GM12864 (cell line): ENCODE data around the gene NLE1.
"Not testable (repeated sequence)": the region's sequence is repeated elsewhere in the genome, so short reads cannot be mapped to it uniquely, and the experiment has no call there.

Source experiments
- DNase-seq: peaks from one replicate; pipeline ENCODE4 v3.0.0-alpha.2; 2011; ENCODE audit warnings: low read depth
- H3K4me3 ChIP-seq: 2 replicates; pipeline ENCODE4 v1.5.1; 2011; ENCODE audit warnings: mild to moderate bottlenecking, low read depth, low read length, control low read depth
- CTCF ChIP-seq: IDR thresholded peaks from 2 replicates; pipeline ENCODE4 v1.5.1; 2011; ENCODE audit warnings: low read depth, mild to moderate bottlenecking, moderate library complexity, low read length, control low read depth, inconsistent platforms; ENCODE audit errors: missing control alignments

NLE1 gene

GRCh38 chr17:35094902-35095301 lies 47.2 kb downstream of the NLE1 start:
- TF ChIP-seq CTCF, result no peak
- no peak for DNase-seq
- no peak overlapping the region for H3K4me3 ChIP-seq

DNA sequence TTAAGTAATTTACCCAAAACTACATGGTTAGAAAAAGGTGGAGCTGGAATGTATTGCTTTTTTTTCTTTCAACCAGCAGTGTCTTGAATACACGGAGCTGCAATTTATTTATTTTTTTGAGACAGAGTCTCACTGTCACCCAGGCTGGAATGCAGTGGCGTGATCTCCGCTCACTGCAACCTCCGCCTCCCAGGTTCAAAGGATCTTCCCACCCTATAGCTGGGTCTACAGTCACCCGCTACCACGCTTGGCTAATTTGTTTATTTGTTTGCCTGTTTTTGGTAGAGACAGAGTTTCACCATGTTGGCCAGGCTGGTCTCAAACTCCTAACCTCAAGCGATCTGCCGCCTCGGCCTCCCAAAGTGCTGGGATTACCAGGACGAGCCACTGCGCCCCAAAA lies 51.4 kb downstream of the NLE1 start:
- not testable (repeated sequence) for H3K4me3 ChIP-seq, DNase-seq

DNA sequence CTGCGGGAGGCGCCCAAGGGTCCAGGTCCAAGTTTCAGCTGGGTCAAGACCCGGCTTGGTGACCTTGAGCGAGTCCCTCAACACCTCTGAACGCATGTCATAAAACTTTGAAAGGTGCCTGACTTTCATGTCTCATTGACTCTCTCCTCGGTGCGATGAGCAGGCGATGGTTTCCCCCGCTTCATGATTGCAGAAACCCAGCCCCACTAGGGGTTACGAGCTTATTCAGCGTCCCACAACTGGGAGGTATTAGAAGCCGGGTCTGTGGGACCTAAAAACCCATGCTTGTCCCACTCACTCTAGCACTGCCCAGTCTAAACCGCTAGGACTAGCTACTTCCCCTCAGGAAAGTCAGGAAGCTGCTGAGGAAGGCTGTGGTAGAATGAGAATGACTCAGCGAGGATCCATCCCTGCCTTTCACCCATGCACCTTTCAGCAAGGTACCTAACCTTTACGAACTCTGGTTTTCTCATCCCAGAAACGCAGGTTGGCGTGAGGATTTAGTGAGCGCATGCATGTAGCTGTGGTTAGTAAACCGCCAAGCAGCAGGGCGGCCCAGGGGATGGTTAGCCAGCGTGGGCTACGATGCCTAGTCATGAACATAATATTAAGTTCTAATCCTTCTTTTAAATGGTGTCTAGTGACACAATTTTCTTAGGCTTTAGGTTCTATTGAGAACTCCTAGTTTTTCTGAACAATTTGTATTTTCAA lies 52.4 kb downstream of the NLE1 start:
- peak overlapping the region; percentile 59 for H3K4me3 ChIP-seq
- no peak for DNase-seq
- peak; percentile 17 for TF ChIP-seq CTCF

GRCh38 chr17:35088881-35089585 lies 53.1 kb downstream of the NLE1 start:
- H3K4me3 ChIP-seq, result peak overlapping the region; percentile 85
- peak; percentile 74 for TF ChIP-seq CTCF
- DNase-seq, result peak; percentile 71

GRCh38 chr17:35088356-35088880 lies 53.7 kb downstream of the NLE1 start:
- DNase-seq, result no peak
- peak overlapping the region; percentile 85 for H3K4me3 ChIP-seq
- TF ChIP-seq CTCF, result no peak

DNA sequence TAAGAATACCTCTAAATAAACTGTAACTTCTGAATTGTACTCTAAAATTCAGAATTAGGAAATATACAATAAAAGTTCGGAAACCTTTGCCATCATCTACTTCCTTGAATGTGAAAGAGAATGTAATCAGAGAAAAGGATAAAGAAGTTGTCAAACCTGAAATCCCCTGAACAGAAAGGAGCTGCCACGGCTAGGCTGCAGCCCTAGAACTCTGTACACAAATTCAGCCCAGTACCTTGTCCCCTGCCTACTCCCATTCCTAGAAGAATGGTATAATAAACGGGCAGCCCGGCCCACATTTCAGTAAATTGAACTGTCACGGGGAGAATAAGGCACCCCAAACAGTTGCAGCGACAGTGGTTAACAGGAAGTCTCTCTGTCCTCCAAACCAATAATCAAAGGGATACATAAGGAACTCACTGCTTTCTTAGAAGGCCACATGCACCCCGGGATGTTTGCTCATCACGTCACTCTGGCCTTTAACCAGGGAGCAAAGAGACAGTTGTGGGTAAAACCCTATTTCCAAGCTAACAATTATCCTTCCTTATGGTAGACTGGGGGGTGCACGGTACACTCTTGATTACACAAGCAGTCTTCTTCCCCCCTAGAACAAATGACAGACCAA lies 54.3 kb downstream of the NLE1 start:
- TF ChIP-seq CTCF, result no peak
- peak overlapping the region; percentile 85 for H3K4me3 ChIP-seq
- no peak for DNase-seq

GRCh38 chr17:35086931-35087573 lies 55.1 kb downstream of the NLE1 start:
- H3K4me3 ChIP-seq, result peak overlapping the region; percentile 85
- no peak for DNase-seq
- TF ChIP-seq CTCF, result no peak
